Measurements from ENCODE around the gene MLYCD. TPM values are rescaled to one million over a fixed set of nuclear protein-coding genes. Genes with fewer than 3 reads are reported as not detected.

MLYCD gene
- total RNA-seq, 1 donor: 5.1 TPM

DNA sequence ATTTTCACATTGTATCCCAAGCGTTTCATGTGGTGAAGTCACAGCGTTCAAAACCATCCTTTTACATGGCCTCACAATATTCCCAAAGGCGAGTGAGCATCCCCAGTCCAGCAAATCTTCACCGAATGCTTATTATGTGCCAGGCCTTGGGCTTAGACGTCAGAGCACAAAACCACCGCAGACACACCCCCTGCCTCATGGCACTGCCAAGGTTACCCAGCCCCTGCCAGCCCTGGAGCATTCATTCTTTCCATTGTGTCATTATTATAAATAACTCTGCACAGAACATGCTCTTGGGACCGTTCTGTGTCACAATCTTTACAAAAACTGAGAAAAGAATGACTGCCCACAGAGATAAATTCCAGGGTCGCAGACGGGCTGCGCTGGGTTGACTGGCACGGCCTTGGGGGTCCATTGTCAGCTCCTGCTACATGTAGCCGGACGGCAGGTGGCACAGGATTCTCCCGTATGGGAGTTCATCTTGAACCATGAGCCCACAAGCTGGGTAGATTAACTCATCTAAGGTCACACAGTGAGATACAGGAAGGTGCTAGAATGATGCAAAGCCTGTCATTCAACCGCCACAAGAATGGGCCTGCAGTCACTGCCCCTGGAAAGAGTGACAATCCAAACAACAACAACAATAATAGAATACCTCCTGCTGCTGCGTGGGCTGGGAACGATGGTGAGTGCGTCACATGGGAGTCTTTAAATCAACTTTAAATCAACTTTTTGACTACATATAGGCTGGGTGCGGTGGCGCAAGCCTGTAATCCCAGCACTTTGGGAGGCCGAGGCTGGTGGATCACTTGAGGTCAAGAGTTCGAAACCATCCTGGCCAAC lies 64.6 kb downstream of the MLYCD start:
- no peak overlapping the region for H3K4me3 ChIP-seq (ENCODE audit: insufficient read depth, low read length)

DNA sequence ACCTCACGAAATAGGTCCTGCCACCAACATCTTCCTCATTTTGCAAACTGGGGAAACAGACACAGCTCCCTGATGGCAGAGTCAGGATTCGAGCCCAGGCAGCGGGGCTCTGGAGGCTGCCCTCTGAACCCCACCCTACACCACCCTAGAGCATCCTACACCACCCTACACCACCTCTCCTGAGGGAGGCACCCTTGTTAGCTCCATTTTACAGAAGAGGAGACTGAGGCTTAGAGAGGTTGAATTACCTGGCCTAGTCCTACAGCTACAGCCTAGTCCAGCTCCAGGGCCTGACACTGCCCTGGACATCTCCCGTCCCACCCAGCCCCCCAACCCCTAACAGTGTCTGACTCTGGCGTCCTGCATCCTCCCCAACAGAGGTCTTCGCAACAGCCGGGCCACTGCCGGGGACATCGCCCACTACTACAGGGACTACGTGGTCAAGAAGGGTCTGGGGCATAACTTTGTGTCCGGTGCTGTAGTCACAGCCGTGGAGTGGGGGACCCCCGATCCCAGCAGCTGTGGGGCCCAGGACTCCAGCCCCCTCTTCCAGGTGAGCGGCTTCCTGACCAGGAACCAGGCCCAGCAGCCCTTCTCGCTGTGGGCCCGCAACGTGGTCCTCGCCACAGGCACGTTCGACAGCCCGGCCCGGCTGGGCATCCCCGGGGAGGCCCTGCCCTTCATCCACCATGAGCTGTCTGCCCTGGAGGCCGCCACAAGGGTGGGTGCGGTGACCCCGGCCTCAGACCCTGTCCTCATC lies 65.9 kb downstream of the MLYCD start:
- H3K36me3 ChIP-seq (ENCODE audit: insufficient read depth, low read length): peaks cover 9% of the 10 kb centered on the region

More for the DNA sequence above, 64.6 kb downstream of the MLYCD start:
- peak; percentile 39 for DNase-seq (ENCODE audit: insufficient read length, low spot score, missing footprints)
- H3K27me3 ChIP-seq (ENCODE audit: insufficient read depth, low read length): no peaks in the 10 kb centered on the region
- H3K79me2 ChIP-seq (ENCODE audit: insufficient read depth, low read length): no peaks in the 10 kb centered on the region
- no peak overlapping the region for H3K27ac ChIP-seq (ENCODE audit: low read depth, low read length)
- H3K36me3 ChIP-seq (ENCODE audit: insufficient read depth, low read length): peaks cover 22% of the 10 kb centered on the region
- H3K9me3 ChIP-seq (ENCODE audit: low read depth, low read length): no peaks in the 10 kb centered on the region
- no peaks in the 10 kb centered on the region for H3K4me1 ChIP-seq (ENCODE audit: insufficient read depth, low read length)
- no peaks in the 10 kb centered on the region for H4K20me1 ChIP-seq (ENCODE audit: insufficient read depth, low read length)
- no peak overlapping the region for H2AFZ ChIP-seq (ENCODE audit: low read length)
- TF ChIP-seq, protein P1, sequence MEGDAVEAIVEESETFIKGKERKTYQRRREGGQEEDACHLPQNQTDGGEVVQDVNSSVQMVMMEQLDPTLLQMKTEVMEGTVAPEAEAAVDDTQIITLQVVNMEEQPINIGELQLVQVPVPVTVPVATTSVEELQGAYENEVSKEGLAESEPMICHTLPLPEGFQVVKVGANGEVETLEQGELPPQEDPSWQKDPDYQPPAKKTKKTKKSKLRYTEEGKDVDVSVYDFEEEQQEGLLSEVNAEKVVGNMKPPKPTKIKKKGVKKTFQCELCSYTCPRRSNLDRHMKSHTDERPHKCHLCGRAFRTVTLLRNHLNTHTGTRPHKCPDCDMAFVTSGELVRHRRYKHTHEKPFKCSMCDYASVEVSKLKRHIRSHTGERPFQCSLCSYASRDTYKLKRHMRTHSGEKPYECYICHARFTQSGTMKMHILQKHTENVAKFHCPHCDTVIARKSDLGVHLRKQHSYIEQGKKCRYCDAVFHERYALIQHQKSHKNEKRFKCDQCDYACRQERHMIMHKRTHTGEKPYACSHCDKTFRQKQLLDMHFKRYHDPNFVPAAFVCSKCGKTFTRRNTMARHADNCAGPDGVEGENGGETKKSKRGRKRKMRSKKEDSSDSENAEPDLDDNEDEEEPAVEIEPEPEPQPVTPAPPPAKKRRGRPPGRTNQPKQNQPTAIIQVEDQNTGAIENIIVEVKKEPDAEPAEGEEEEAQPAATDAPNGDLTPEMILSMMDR (IDR thresholded peaks at IDR 0.05; ENCODE audit: extremely low read depth, low read depth, low read length): no peak
- no peak overlapping the region for H3K4me2 ChIP-seq (ENCODE audit: insufficient read depth, low read length)

GRCh38 chr16:83965444-83966152 lies 66.7 kb downstream of the MLYCD start:
- Histone ChIP-seq H2AFZ (ENCODE audit: low read length) (no peak overlapping the region), H3K27ac (ENCODE audit: low read depth, low read length) (no peak overlapping the region), H3K4me1 (ENCODE audit: insufficient read depth, low read length) (no peaks in the 10 kb centered on the region), H4K20me1 (ENCODE audit: insufficient read depth, low read length) (no peaks in the 10 kb centered on the region), H3K4me3 (ENCODE audit: insufficient read depth, low read length) (no peak overlapping the region), H3K36me3 (ENCODE audit: insufficient read depth, low read length) (peaks cover 1% of the 10 kb centered on the region), H3K4me2 (ENCODE audit: insufficient read depth, low read length) (no peak overlapping the region), H3K9me3 (ENCODE audit: low read depth, low read length) (no peaks in the 10 kb centered on the region), H3K27me3 (ENCODE audit: insufficient read depth, low read length) (peaks cover 6% of the 10 kb centered on the region), H3K79me2 (ENCODE audit: insufficient read depth, low read length) (no peaks in the 10 kb centered on the region)
- TF ChIP-seq, protein P1 (IDR thresholded peaks at IDR 0.05; ENCODE audit: extremely low read depth, low read depth, low read length): no peak
- DNase-seq (ENCODE audit: insufficient read length, low spot score, missing footprints): peak; percentile 86

More for the DNA sequence above, 65.9 kb downstream of the MLYCD start:
- Histone ChIP-seq H3K79me2 (ENCODE audit: insufficient read depth, low read length) (no peaks in the 10 kb centered on the region), H4K20me1 (ENCODE audit: insufficient read depth, low read length) (no peaks in the 10 kb centered on the region), H2AFZ (ENCODE audit: low read length) (no peak overlapping the region), H3K4me1 (ENCODE audit: insufficient read depth, low read length) (no peaks in the 10 kb centered on the region), H3K27ac (ENCODE audit: low read depth, low read length) (no peak overlapping the region), H3K9me3 (ENCODE audit: low read depth, low read length) (no peaks in the 10 kb centered on the region), H3K27me3 (ENCODE audit: insufficient read depth, low read length) (peaks cover 6% of the 10 kb centered on the region), H3K4me3 (ENCODE audit: insufficient read depth, low read length) (no peak overlapping the region), H3K4me2 (ENCODE audit: insufficient read depth, low read length) (no peak overlapping the region)
- DNase-seq (ENCODE audit: insufficient read length, low spot score, missing footprints): peak; percentile 53
- TF ChIP-seq, protein P1 (IDR thresholded peaks at IDR 0.05; ENCODE audit: extremely low read depth, low read depth, low read length): no peak
